ENCODE data around the gene SURF2. TPM values are rescaled to one million over a fixed set of nuclear protein-coding genes. Genes with fewer than 3 reads are reported as not detected.

The SURF2 gene
- total and polyA plus RNA-seq, 2 donors (not counting 3 experiments of a cell fraction or from before 2014, with no cell fraction given): 10.6 to 14.2 TPM

DNA sequence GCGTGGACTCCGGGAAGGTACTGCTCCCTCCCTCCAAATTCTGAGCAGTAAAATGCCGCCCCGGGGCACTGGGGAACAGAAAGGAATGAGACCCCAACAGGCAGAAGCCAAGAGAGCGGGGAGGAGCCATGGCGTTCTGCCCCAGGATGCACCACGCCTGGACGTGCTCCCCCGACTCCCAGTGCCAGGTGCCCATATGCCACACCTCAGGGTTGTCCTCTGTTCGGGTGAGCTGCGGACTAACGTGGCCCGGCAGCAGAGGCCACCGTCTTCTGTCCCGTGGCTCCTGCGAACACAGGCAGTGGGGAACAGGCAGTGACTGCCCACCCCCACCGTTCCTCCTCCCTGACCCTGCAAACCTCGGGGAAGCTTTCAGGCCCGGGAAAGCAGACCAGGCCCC is 25.1 kb upstream of the SURF2 start:
- TSS peak; percentile 2 for BruUV-seq (replicated peaks)
- Histone ChIP-seq H3K27me3 (ENCODE audit: control insufficient read depth in 2 of 2, insufficient read depth in 2 of 2, low read length in 2 of 2) (no peaks in the 10 kb centered on the region), H3K79me2 (ENCODE audit: control insufficient read depth, insufficient read depth, low read length) (peaks cover 23% of the 10 kb centered on the region), H3K4me1 (ENCODE audit: control insufficient read depth, extremely low read depth, insufficient read depth, low read length) (peaks cover 4% of the 10 kb centered on the region), H3K9me1 (replicated peaks; ENCODE audit: control insufficient read depth, extremely low read depth, insufficient read depth, low read length) (no peaks in the 10 kb centered on the region), H3K4me3 (replicated peaks in 1 of 3; ENCODE audit: insufficient read depth in 1 of 3, low read depth in 1 of 3, low read length in 3 of 3) (no peak overlapping the region), H2AFZ (ENCODE audit: low read depth, low read length) (no peak overlapping the region), H3K9me3 (replicated peaks; ENCODE audit: control insufficient read depth, insufficient read depth, low read length) (no peaks in the 10 kb centered on the region), H3K4me2 (ENCODE audit: insufficient read depth, low read length) (no peak overlapping the region), H3K9ac (replicated peaks; ENCODE audit: extremely low read depth, insufficient read depth, low read length) (no peak overlapping the region), H4K20me1 (replicated peaks; ENCODE audit: control insufficient read depth, extremely low read depth, insufficient read depth, low read length) (no peaks in the 10 kb centered on the region), H3K36me3 (ENCODE audit: control insufficient read depth in 2 of 2, extremely low read depth in 1 of 2, insufficient read depth in 2 of 2, low read length in 2 of 2) (peaks cover 11 to 38% of the 10 kb centered on the region in 2 experiments), H3K27ac (ENCODE audit: insufficient read depth, low read depth, low read length) (no peak overlapping the region)
- no peak for DNase-seq (ENCODE audit: low read depth, low spot score)
- dilution Hi-C loops (cut with MboI; ENCODE audit: extremely low pct_ligation_motif_present, low sequenced_read_pairs) (no loop called here), intact Hi-C loops (cut with micrococcal nuclease) (no loop called here)
- CTCF ChIA-PET: interaction anchor here (1.7 to 5.6 kb wide), 4 partner anchors 92 to 148 kb away, joined by 9 to 128 read pairs (median 20); no protein-coding TSS in a partner anchor
- FAIRE-seq: no peak
- no peak for TF ChIP-seq POLR2AphosphoS5 (IDR thresholded peaks at IDR 0.05; ENCODE audit: insufficient read depth, low read depth, low read length)
- POLR2A ChIA-PET: interaction anchor here (0.6 kb wide), 1 partner anchor 384 kb away, joined by 3 read pairs; no protein-coding TSS in a partner anchor

DNA sequence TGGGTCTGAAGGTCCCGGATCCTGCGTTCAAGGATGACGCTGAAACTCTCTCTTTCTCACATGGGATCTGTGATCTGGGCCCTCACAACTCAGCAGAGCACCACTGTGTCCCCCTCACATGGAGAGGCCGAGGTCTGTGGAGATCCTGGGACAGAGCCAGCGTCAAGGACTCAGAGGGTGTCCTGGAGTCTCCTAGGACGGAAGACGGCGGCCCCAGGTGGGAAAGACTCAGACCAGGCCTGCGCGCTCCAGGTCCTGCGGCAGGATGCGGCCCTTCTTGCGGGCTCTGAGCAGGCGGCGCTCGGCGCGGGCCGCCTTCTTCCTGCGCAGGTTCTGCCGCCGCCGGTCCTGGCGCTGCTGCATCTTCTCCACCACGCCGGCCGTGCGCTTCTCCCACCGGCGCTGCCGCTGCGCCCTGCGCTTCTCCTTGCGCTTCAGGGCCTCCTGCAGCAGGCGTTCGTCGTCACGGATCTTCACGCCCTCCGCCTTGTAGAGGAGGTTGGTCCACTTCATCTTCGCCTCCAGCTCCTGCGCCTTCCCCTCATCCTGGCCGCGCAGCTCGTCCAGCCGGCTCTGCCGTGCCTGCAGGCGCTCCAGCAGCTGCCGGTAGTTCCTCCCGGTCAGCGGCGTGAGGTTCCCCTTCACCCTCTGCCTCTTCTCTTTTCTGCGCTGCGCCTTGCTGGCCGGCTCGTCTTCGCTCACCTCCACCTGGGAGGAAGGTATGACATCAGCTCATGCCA is 24.5 kb upstream of the SURF2 start:
- TF ChIP-seq, protein P1, sequence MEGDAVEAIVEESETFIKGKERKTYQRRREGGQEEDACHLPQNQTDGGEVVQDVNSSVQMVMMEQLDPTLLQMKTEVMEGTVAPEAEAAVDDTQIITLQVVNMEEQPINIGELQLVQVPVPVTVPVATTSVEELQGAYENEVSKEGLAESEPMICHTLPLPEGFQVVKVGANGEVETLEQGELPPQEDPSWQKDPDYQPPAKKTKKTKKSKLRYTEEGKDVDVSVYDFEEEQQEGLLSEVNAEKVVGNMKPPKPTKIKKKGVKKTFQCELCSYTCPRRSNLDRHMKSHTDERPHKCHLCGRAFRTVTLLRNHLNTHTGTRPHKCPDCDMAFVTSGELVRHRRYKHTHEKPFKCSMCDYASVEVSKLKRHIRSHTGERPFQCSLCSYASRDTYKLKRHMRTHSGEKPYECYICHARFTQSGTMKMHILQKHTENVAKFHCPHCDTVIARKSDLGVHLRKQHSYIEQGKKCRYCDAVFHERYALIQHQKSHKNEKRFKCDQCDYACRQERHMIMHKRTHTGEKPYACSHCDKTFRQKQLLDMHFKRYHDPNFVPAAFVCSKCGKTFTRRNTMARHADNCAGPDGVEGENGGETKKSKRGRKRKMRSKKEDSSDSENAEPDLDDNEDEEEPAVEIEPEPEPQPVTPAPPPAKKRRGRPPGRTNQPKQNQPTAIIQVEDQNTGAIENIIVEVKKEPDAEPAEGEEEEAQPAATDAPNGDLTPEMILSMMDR (IDR thresholded peaks at IDR 0.05; ENCODE audit: extremely low read depth in 1 of 2, insufficient read depth in 1 of 2, low read depth in 1 of 2, low read length in 2 of 2): no peak
- TF ChIP-seq EZH2 (IDR thresholded peaks at IDR 0.05; ENCODE audit: borderline replicate concordance, low read depth, low read length, severe bottlenecking) (no peak), POLR2AphosphoS5 (IDR thresholded peaks at IDR 0.05; ENCODE audit: insufficient read depth, low read depth, low read length) (no peak), GATA2 (IDR thresholded peaks at IDR 0.05; ENCODE audit: insufficient read depth, insufficient read length, low read depth, low read length) (no peak), MYC (IDR thresholded peaks at IDR 0.05; ENCODE audit: low read depth, low read length) (no peak), FOS (IDR thresholded peaks at IDR 0.05; ENCODE audit: borderline replicate concordance, insufficient read depth, low read length) (no peak), POLR2A (IDR thresholded peaks at IDR 0.05; ENCODE audit: low read depth, low read length) (no peak), JUN (IDR thresholded peaks at IDR 0.05; ENCODE audit: borderline replicate concordance, insufficient read depth, insufficient read length, low read depth) (no peak)
- TF ChIP-seq, protein P2, sequence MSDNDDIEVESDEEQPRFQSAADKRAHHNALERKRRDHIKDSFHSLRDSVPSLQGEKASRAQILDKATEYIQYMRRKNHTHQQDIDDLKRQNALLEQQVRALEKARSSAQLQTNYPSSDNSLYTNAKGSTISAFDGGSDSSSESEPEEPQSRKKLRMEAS (IDR thresholded peaks at IDR 0.05; ENCODE audit: insufficient read depth, insufficient read length): no peak
- no peak overlapping the region for H3K4me3 ChIP-seq (replicated peaks in 1 of 3; ENCODE audit: insufficient read depth in 1 of 3, low read depth in 1 of 3, low read length in 3 of 3)
- FAIRE-seq (no peak), DNase-seq (ENCODE audit: low read depth, low spot score) (no peak)
- no TSS peak for BruUV-seq (replicated peaks)
- no peaks in the 10 kb centered on the region for H3K9me1 ChIP-seq (replicated peaks; ENCODE audit: control insufficient read depth, extremely low read depth, insufficient read depth, low read length)
- no peak overlapping the region for H3K27ac ChIP-seq (ENCODE audit: insufficient read depth, low read depth, low read length)
- H2AFZ ChIP-seq (ENCODE audit: low read depth, low read length): no peak overlapping the region
- dilution Hi-C loops (cut with MboI; ENCODE audit: extremely low pct_ligation_motif_present, low sequenced_read_pairs): no loop called here
- ChIA-PET POLR2A (no interaction called here), CTCF (interaction anchor here (2.4 to 5.6 kb wide), 2 partner anchors 93 to 145 kb away, joined by 22 to 128 read pairs; no protein-coding TSS in a partner anchor)
- peaks cover 23% of the 10 kb centered on the region for H3K79me2 ChIP-seq (ENCODE audit: control insufficient read depth, insufficient read depth, low read length)
- H3K4me1 ChIP-seq (ENCODE audit: control insufficient read depth, extremely low read depth, insufficient read depth, low read length): peaks cover 7% of the 10 kb centered on the region
- intact Hi-C loops (cut with micrococcal nuclease): no loop called here
- H4K20me1 ChIP-seq (replicated peaks; ENCODE audit: control insufficient read depth, extremely low read depth, insufficient read depth, low read length): no peaks in the 10 kb centered on the region
- H3K9ac ChIP-seq (replicated peaks; ENCODE audit: extremely low read depth, insufficient read depth, low read length): no peak overlapping the region
- no peaks in the 10 kb centered on the region for H3K9me3 ChIP-seq (replicated peaks; ENCODE audit: control insufficient read depth, insufficient read depth, low read length)
- H3K4me2 ChIP-seq (ENCODE audit: insufficient read depth, low read length): no peak overlapping the region
- H3K36me3 ChIP-seq (ENCODE audit: control insufficient read depth in 2 of 2, extremely low read depth in 1 of 2, insufficient read depth in 2 of 2, low read length in 2 of 2): peaks cover 11 to 38% of the 10 kb centered on the region in 2 experiments
- H3K27me3 ChIP-seq (ENCODE audit: control insufficient read depth in 2 of 2, insufficient read depth in 2 of 2, low read length in 2 of 2): no peaks in the 10 kb centered on the region
